ENCODE data around the gene ZNF518B.
"Not testable (repeated sequence)": the region's sequence is repeated elsewhere in the genome, so short reads cannot be mapped to it uniquely, and the experiment has no call there.

ZNF518B gene

GRCh38 chr4:10442976-10443375 is 14.2 kb downstream of the ZNF518B start:
- H3K4me3 ChIP-seq (ENCODE audit: low read length), result no peak overlapping the region
- no peak for TF ChIP-seq CTCF (conservative IDR thresholded peaks at IDR 0.05; ENCODE audit: low read length)

GRCh38 chr4:10441512-10441911 is 15.7 kb downstream of the ZNF518B start:
- H3K4me3 ChIP-seq (ENCODE audit: low read length), result no peak overlapping the region
- no peak for TF ChIP-seq CTCF (conservative IDR thresholded peaks at IDR 0.05; ENCODE audit: low read length)
- DNase-seq (ENCODE audit: low read depth), result no peak

More at GRCh38 chr4:10442976-10443375, 14.2 kb downstream of the ZNF518B start:
- no peak for DNase-seq (ENCODE audit: low read depth)

- H3K4me3 ChIP-seq (ENCODE audit: low read length), result no peak overlapping the region
- DNase-seq (ENCODE audit: low read depth), result no peak
- TF ChIP-seq CTCF (conservative IDR thresholded peaks at IDR 0.05; ENCODE audit: low read length), result no peak
Measured at GRCh38 chr4:10438924-10439323, 18.3 kb downstream of the ZNF518B start.

- no peak overlapping the region for H3K4me3 ChIP-seq (ENCODE audit: low read length)
- DNase-seq (ENCODE audit: low read depth), result no peak
- no peak for TF ChIP-seq CTCF (conservative IDR thresholded peaks at IDR 0.05; ENCODE audit: low read length)
Measured at GRCh38 chr4:10437735-10438134, 19.5 kb downstream of the ZNF518B start.

GRCh38 chr4:10427680-10428079 is 29.5 kb downstream of the ZNF518B start:
- not testable (repeated sequence) for DNase-seq (ENCODE audit: low read depth); H3K4me3 ChIP-seq (ENCODE audit: low read length)

GRCh38 chr4:10421344-10422055 is 35.7 kb downstream of the ZNF518B start:
- no peak overlapping the region for H3K4me3 ChIP-seq (ENCODE audit: low read length)
- DNase-seq (ENCODE audit: low read depth), result no peak
- TF ChIP-seq CTCF (conservative IDR thresholded peaks at IDR 0.05; ENCODE audit: low read length), result no peak

GRCh38 chr4:10417740-10418139 is 39.5 kb downstream of the ZNF518B start:
- H3K4me3 ChIP-seq (ENCODE audit: low read length), result no peak overlapping the region
- no peak for TF ChIP-seq CTCF (conservative IDR thresholded peaks at IDR 0.05; ENCODE audit: low read length)
- peak; percentile 52 for DNase-seq (ENCODE audit: low read depth)

Measured in AG10803 (cell line).